DND-41 (cell line): ENCODE results near the gene NEU4.

Source experiments
- CTCF ChIP-seq: IDR thresholded peaks from 2 replicates; pipeline ENCODE4 v1.5.1; 2012; ENCODE audit warnings: borderline replicate concordance, low read length, moderate library complexity, mild to moderate bottlenecking; ENCODE audit not compliant: poor library complexity, severe bottlenecking; ENCODE audit errors: extremely low read depth
- EZH2 ChIP-seq: IDR thresholded peaks from 3 replicates; pipeline ENCODE4 v1.6.1; 2012; ENCODE audit warnings: borderline replicate concordance, low read depth, mild to moderate bottlenecking, moderate library complexity, low read length, inconsistent platforms; ENCODE audit not compliant: severe bottlenecking

- TF ChIP-seq CTCF (no peak), EZH2 (no peak)
Observed at GRCh38 chr2:241859017-241859435, 50.0 kb downstream of the NEU4 start.
